ENCODE data around the gene MBD3. TPM values are rescaled to one million over a fixed set of nuclear protein-coding genes. Genes with fewer than 3 reads are reported as not detected.

Gene MBD3
- total RNA-seq, 1 donor from 2014 or later, result 76.1 TPM

Other genes with a start within 250 kb of the MBD3 start
- 29.1 TPM for gene NDUFS7, start 209.0 kb downstream of the MBD3 start, total RNA-seq (ENCODE audit: insufficient read depth, low replicate concordance)
- gene GAMT, start 191.3 kb downstream of the MBD3 start, total RNA-seq (ENCODE audit: insufficient read depth, low replicate concordance), result 13.7 TPM
- 30.8 TPM for gene DAZAP1, start 185.3 kb downstream of the MBD3 start, total RNA-seq (ENCODE audit: insufficient read depth, low replicate concordance)
- gene RPS15, start 154.5 kb downstream of the MBD3 start, total RNA-seq (ENCODE audit: insufficient read depth, low replicate concordance), result 212 TPM
- gene APC2, start 142.7 kb downstream of the MBD3 start, total RNA-seq (ENCODE audit: insufficient read depth, low replicate concordance), result 0.72 TPM
- 22.9 TPM for gene C19orf25, start 113.7 kb downstream of the MBD3 start, total RNA-seq (ENCODE audit: insufficient read depth, low replicate concordance)
- gene PCSK4, start 102.5 kb downstream of the MBD3 start, total RNA-seq (ENCODE audit: insufficient read depth, low replicate concordance), result 1.9 TPM
- 1.4 TPM for gene REEP6, start 101.7 kb downstream of the MBD3 start, total RNA-seq (ENCODE audit: insufficient read depth, low replicate concordance)
- 5.1 TPM for gene ADAMTSL5, start 79.8 kb downstream of the MBD3 start, total RNA-seq (ENCODE audit: insufficient read depth, low replicate concordance)
- gene PLK5, start 68.8 kb downstream of the MBD3 start, total RNA-seq (ENCODE audit: insufficient read depth, low replicate concordance), result not detected
- 50.3 TPM for gene MEX3D, start 24.5 kb downstream of the MBD3 start, total RNA-seq (ENCODE audit: insufficient read depth, low replicate concordance)
- gene UQCR11, start 12.6 kb upstream of the MBD3 start, total RNA-seq (ENCODE audit: insufficient read depth, low replicate concordance), result 86.2 TPM
- gene TCF3, start 59.8 kb upstream of the MBD3 start, total RNA-seq (ENCODE audit: insufficient read depth, low replicate concordance), result 18.5 TPM
- gene ONECUT3, start 160.6 kb upstream of the MBD3 start, total RNA-seq (ENCODE audit: insufficient read depth, low replicate concordance), result 0.48 TPM
- gene ATP8B3, start 219.4 kb upstream of the MBD3 start, total RNA-seq (ENCODE audit: insufficient read depth, low replicate concordance), result 1.9 TPM